Measurements from ENCODE around the gene FHOD3.

FHOD3 gene

DNA sequence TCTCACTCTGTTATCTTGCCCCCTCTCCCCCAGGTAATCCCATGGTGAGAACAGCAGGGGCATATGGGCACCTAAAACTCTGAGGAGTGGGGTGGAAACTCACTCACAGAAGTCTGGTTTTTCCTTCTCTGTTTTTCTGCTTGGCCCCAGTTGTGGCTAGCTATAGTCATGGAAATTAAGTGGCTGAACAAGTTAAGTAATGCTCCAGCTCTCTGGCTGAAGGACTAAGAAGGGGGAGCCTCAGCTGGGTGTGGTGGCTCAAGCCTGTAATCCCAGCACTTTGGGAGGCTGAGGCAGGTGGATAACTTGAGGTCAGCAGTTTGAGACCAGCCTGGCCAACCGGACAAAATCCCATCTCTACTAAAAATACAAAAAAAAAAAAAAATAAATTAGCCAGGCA is 270.3 kb downstream of the FHOD3 start:
- DNase-seq, result no peak

DNA sequence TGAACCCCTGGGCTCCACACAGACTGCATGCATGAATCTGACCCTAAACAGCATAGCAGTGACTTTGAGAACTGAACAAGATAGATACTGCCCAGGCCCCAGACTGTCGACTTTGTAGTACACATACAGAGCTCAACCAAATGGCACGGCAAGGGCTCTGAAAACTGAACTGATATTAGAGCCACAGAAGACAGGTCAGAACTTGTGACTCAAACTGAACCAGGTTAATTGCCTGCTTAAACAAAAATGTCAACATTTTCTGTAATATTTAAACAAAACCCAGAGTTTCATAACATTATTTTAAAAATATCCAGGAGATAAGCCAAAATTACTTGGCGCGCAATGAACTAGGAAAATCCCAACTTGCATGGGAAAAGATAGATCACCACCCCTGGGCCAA is 271.0 kb downstream of the FHOD3 start:
- no peak for DNase-seq

DNA sequence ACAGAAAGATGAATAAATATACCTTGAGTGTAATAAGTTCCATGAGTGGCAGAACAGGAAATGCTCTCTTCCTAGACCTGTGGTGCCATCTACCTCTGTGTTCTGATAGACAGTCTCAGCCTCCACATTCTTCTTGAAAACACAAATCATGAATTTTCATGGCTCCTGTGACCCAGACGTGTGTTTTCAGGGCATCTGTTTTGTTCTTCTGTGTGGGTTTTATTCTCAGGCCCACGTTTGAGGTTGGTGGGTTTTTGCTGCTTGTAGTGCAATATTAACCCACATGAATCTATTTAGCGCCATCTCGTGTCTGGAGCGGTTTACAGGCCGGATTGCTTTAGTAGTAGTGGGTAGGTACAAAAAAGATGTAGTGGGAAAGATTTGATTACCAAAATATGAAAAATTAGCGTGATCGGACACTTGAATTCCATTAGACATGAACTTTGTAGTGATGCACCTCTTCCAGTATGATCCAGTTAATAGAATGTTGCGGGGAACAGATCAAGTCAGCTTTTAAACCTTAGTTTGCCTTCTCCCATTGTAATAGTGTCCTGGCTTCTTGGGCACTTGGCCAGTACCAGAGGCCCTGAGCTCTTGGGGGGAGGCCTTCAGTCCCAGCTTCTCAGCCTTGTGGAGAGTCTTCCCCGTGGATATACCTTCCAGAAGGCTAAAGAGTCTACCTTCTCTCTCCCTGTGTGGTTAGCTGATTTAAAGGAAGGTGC is 274.8 kb downstream of the FHOD3 start:
- DNase-seq, result no peak

DNA sequence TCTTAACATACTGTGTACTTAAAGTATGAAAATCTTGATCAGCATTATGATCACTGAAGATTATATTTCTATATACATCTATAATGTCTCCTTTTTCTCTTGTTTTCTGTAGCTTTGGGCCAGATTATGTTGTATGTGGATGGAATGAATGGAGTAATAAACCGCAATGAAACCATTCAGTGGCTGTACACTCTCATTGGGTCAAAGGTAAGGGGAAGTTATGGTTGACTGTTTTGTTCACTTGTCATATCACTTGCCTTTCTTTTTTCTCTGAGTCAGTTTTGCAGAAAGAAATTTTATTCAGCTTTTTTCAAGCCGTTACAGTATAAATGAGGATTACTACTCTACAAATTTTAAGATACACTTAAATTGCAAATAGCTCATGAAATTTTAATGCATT is 278.8 kb downstream of the FHOD3 start:
- DNase-seq, result no peak

DNA sequence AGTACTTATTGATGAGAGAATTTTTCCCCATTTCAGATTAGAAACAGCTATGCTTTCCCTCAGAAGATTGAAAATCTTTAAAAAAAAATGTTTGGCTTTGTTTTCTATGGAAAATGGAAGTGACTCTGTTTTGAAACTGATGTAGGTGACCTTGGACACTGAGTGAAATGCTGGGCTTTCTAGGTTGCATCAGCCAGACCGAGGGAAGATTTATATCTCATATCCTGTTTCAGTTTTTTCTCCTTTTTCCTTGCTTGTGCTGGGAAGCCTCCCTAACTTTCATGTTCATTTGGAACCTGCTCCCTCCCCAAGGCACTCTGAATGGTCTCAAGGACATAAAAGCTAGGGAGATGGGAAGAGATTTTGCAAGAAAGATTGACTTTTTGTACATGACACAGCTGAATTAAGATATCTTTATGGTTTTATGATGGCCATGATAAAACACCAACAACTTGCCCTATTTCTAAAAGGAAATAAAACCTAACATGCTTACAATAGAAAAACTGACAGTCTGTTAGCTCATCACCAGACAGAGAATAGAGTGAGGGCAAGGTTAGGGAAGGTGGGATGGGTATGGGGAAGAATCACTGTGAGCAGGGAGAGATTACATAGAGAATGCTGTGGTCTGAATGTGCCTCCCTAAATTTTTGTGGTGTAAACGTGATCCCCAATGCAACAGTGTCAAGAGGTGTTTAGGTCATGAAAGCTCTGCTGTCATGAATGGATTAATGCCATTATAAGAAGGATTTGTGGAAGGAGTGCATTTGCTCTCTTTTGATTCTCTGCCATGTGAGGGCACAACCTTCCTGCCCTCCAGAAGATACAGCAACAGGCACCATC is 281.6 kb downstream of the FHOD3 start:
- DNase-seq, result no peak

DNA sequence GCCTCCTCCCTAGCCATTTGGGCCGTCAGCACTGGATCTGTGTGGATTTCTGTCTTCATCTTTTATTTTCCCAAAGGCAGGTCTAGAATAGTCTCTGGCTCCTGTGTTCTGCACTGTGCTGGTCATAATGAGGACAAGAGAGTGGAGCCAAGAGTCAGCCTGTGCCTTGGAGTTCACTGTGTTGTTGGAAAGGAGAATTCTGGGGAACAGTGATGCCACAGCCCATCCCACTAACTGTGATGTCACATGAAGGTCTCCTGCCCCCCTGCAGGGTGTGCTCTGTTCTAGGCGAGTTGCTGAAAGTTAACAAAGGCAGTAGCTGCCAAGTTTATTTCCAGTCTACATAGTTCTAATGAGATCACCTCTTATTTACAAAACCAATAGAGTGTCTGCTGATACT is 282.8 kb downstream of the FHOD3 start:
- no peak for DNase-seq

DNA sequence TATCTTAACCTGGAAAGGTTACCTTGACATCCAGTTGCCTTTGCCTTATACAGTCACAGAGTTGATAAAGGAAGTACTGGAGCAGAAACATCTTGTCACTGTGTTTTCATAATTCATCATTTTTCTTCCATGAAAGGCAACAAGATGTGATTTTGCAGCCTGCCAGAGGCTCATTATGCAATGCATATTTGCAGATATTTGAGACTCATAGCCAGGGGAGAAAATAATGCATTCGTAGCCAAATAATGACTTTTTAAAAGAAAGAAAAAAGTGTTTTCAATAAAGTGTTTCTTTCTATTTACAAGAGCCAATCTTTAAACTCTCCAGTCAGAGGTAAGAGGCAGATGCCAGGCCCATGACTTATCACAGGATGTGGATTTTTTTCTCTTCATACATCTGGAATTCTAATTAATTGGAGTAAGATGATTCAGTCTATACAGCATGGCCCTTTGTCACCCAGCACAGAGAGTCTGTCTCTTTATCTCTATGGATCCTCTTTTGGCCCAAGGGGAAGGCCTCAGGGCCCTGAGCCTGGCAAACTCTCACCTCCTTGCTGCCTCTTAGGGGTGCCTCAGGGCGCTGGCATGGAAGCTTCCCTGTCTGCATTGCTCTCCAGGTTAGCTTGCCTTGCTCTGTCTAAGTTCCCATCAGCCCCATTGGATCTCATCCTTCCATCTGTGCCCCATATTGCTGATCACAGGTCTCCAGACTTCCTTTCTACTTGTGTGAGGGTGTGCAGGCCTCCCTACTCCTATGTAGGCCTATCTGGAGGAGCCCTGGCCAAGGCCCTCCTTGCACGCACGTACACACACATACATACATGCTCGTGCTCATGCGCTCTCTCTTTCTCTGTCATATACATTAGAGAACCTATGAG is 283.6 kb downstream of the FHOD3 start:
- no peak for DNase-seq

DNA sequence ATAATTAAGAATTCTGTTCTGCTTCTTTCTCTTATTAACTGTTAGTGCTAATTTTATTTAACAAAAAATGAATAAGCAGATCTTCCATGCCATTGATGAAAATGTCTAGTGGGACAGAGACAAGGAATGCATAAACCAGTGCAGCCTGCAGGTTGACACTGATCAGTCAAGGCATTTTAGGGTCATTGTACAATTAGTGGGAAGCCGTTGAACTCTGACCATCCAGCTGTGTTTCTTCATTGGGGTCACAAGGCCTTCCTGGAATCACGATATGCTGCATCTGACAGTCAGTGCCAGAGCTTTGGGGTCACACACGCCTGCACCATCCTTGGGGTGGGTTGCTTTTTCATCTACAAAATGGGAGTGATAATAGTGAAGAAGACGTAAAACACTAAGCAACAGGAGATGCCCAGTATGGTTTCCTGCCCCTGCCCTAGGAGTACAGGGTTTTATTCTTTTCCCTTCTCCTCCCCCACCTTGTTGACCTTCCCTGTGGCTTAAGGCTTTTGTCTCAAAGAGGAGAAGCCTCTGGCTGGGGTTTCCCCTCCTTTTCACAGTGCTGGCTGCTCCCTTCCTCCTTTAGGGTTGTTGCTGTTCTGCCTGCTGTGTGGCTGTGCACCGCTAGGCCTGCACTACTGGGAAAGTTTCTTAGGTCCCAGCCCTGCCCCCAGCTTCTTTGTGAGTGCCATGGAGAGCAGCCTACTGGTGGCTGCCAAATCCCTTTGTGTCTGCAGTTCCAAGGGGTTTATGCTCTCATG is 285.7 kb downstream of the FHOD3 start:
- DNase-seq, result no peak

DNA sequence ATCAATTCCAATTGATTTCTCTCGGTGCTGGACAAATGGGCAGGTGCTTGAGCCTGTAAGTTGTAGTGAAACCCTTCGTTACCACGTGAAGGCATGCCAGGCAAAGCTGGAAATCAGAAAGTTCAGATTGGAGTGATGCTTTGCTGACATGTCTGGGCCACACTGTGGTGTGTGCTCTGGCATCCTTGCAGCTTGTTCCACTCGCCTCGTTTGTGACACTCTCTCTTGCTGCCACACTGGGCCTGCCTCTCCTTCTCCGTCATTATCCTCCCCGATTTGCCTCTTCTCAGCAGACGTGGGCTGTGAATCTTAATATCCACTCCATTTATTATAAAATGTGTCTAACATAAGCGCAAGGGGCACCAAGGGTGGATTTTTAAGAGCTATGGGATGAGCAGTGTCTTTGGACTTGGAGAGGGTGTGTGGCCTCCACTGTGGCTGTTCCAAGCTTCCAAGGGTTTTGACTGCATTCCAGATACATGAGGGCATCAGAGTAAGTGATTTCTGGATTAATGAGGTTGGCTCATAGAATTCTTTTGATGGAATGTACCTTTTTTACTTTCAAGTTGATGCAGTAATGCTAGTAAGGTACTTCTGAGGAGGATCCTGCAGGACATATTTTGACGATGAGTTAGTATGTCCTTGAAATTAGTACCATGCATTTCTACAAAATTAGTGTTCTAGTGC is 292.5 kb downstream of the FHOD3 start:
- no peak for DNase-seq

DNA sequence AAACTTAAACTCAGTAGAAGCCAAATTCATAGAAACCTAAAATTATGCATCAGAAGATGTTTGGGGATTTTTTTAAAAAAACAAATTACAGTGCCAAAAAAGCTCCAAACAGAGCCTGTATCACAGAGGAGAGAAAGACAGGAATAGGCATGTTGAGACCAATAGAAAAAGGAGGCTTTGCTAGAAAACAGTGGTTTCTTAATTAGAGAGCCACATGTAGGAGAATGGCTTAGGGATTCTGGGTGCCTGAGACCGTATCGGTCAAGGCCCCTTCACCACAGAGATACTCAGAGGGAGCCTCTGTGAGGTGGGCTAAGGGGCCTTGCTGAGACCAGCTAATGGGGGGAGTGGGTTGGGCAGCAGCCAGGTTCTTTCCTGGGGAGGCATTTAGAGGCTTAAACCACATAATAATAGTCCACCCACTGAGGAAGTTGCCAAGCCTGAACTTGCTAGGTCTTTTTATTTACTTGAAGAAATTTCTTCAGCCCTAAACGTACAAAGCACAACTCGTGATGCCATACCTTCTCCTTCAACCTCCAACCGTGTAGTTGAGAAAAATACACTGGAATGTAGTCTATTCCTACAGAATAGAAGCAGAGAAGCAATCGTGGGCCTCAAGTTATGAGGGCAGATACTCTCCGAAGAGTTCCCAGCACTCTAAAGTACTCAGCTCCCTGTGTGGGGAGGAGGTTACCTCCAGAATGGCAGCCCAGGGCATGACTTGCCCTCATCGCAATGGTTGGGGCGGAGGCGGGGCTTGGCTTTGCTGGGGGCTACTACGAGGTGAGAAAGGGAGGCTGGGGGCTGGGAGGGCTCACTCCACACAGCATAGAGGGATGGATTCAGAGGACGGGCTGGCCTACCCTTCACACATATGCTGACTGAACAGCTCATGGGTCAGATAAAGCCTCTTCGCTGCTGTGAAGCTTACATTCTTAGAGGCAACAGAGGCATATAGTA is 293.4 kb downstream of the FHOD3 start:
- no peak for DNase-seq

DNA sequence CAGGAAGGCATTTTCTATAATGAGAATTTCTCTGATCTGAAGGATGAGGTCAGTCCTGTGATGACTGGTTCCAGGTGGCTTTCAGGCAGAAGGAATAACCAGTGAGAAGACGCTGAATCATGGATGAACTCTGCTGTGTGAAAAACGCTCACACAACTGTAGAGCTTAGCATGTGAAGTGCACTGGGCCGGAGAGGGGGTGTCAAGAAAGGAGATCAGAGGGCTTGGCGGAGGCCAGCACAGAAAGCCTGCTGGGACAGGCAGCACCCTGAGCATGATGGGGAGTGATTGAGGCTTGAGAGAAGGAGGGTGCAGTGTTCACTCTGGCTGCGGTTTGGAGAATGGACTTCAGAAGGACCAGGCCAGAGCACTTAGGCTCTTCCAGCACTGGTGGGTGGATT is 294.8 kb downstream of the FHOD3 start:
- DNase-seq, result no peak

DNA sequence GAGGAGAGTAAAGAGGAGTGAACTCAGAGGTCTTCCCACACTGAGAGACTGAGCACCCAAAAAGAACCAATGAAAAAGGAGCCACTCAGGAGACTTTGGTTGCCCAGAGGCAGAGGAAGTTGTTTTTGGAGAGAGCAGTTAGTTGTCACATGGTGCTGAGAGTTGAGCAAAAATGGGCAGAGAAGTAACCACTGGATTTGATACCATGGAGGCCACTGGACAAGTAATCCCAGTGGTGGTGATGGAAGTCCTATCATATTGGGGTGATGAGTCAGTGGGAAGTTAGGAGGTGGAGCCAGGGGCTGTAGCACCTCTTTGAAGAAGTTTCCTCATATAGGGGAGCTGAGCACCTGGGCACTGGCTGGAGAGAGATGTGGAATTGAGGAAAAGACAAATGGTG is 295.5 kb downstream of the FHOD3 start:
- DNase-seq, result no peak

DNA sequence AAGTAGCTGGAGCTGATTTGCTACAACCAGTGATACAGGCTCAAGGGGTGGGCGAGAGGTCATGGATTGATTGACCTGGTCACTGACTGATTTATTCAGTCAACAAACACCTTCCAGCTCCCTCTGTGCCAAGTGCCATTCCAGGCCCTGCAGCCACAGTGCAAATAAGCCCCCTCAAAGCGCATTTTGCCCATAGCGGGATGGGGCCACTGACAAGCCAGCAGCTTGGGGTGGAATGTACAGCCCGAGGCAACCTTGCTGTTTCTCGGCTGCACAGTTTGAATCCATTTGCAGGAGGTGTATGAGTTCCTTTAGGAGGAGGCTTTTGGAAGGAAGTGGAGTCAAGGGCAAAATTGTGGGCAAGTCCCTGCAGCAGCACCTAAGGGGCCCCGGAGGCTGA is 296.1 kb downstream of the FHOD3 start:
- no peak for DNase-seq

DNA sequence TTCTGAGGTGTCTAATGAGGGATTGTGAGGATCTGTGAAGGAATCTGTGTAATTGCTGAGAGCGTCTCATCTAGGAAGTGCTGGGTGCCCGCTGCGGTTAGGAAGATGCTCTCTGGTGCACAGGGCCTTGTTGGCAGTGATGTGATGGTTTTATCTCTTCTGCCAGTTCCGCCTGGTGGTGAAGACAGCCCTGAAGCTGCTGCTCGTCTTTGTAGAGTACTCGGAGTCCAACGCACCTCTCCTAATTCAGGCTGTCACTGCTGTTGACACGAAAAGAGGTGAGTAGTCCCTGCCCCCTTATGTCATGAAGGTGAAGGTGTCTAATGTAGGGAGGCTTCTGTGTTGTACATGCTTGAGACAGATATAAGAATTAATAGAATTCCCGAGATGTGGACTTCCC is 297.1 kb downstream of the FHOD3 start:
- no peak for DNase-seq

DNA sequence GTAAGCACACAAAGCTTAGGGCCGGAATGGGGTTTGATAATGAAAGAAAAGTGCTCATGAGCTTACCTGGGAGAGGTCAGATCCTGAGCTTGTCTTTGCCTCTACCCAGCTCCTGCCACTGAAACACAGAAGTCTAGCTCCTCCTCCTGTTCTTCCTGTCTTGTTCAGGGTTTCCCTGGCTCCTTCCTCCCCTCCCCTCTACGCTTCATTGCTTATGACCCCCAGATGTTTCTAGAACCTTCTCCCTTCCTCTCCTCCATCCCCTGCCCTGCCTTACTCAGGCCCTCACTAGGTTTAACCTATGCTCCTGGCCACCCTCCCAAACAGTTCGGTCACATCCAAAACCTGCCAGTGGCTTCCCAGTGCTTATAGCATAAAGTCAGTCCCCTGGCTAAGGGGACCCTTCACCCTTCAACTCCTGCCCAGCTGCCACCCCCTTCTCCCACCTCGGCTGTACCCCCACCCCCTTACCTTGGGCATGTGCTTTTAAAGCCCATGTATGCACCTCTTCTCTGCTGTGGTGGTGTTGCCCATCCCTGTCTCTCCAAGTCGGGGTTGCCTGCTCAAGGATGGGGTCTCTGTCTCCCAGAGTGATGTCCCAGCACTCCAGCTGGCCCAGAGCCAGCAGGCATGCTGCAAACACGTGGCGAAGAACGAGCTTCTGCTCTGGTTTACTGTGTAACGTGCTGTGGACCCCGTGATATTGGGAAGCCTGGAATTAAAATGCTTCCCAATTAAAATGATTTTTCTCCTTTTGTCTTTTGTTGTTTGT is 297.7 kb downstream of the FHOD3 start:
- no peak for DNase-seq

DNA sequence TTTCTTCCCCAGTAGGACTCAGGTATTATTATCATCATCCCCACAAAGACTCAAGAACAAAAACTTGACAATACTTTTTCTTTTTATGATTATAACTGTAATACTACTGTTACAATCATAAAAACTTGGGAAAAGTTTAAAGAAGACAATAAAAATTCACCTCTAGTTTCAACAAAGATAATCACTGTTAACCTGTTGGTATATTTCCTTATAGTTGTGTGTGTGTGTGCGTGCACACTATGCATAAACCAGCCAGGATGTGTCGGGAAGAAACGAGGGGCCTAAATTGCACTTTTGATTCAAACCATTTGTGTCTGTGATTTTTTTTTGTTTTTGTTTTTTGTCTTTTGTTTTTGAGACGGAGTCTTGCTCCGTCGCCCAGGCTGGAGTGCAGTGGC is 298.3 kb downstream of the FHOD3 start:
- no peak for DNase-seq

DNA sequence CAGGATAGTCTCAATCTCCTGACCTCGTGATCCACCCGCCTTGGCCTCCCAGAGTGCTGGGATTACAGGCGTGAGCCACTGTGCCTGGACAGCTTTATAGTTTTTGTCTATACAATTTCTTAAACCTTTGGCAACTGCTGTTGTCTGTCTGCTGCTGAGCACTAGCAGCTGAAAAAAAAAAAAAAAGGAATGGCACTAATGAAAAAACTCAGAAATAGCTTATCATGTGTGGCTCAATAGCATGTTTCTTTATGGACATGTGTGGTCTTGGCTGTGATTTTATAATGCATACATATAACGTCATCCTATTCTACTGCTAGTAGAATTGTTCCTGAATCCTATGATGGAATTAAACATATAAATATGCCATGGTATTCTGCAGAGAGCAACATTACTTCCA is 300.1 kb downstream of the FHOD3 start:
- DNase-seq, result no peak

DNA sequence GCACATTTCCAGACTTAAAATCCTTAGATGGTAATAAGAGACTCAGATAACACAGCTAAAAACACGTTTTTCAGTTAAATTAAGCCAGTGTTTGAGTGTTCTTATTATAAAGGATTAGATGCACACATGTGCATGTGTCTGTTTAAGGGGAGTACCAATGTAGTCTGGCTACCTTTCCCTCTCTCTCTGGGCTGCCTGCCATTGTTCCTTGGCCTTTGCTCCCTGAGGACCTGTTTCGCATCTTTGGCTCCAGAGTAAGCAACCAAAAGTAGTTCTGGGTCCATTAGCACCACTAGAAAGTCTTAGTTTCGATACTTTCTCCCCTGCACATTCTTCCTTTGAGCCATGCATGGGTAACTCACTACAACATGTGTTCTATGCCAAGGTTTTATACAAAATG is 303.0 kb downstream of the FHOD3 start:
- no peak for DNase-seq

DNA sequence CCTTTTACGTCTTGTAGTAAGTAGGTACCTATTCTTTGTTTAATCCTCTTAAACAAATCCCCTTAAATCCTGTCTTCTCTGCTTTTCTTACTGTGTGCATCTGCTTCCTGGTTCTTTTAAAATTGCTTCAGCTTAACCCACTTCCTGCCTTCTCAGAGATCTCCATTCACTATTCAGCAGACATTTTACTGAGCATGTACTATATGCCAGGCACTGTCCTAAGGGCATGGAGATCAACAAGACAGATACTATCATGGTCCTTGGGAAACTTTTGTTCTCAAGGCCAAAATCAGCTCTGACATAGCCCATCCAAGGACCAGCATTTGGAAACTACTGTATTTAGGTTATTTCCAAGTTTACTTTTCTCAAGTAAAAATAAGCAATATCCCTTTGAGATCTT is 303.8 kb downstream of the FHOD3 start:
- DNase-seq, result no peak

DNA sequence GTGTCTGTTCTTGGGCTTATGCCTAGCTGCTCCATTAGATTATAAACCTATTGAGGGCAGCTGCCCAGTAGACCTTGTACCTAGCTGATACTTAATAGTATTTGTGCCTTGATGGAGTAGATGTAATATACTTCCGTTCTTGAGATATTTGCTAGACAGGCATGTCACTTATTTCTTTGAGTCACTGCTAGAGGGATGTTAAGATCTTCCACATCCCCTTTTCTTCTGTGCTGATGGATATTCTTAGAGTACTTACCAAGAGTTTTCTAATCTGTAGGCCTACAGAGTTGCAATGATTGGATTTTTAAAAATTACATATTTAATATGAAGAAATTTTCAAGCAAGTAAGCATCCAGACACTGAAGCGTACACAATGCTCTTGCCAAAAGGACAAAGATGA is 304.6 kb downstream of the FHOD3 start:
- DNase-seq, result no peak

Measured in stimulated activated CD4-positive, alpha-beta T cell treated with anti-CD3 and anti-CD28 coated beads, Interleukin-4, amount 100 ng/mL, for 1 hour (primary cell).